GM18520 (cell line): ENCODE measurements around the gene NRG3.

ENCODE experiments used
- ATAC-seq: cut with Tn5 transposase; IDR thresholded peaks from one replicate; pipeline ENCODE4 v1.9.1; 2021; ENCODE audit not compliant: unreplicated experiment

Gene NRG3

GRCh38 chr10:82084904-82085303 is 209.9 kb downstream of the NRG3 start:
- no peak for ATAC-seq

- ATAC-seq, result no peak
These were observed 214.3 kb downstream of the NRG3 start for GRCh38 chr10:82089327-82089726.

- no peak for ATAC-seq
These were observed 216.4 kb downstream of the NRG3 start for GRCh38 chr10:82091413-82091812.

GRCh38 chr10:82092111-82092510 is 217.1 kb downstream of the NRG3 start:
- ATAC-seq, result no peak

GRCh38 chr10:82124713-82125112 is 249.7 kb downstream of the NRG3 start:
- no peak for ATAC-seq

GRCh38 chr10:82128527-82128926 is 253.5 kb downstream of the NRG3 start:
- ATAC-seq, result no peak

- ATAC-seq, result no peak
These were observed 261.1 kb downstream of the NRG3 start for GRCh38 chr10:82136103-82136502.

GRCh38 chr10:82144153-82144552 is 269.2 kb downstream of the NRG3 start:
- ATAC-seq, result no peak

- no peak for ATAC-seq
These were observed 273.8 kb downstream of the NRG3 start for GRCh38 chr10:82148764-82149163.

GRCh38 chr10:82149674-82150073 is 274.7 kb downstream of the NRG3 start:
- no peak for ATAC-seq

- no peak for ATAC-seq
These were observed 275.3 kb downstream of the NRG3 start for GRCh38 chr10:82150123-82150900.

- ATAC-seq, result no peak
These were observed 285.3 kb downstream of the NRG3 start for GRCh38 chr10:82160307-82160706.

- ATAC-seq, result no peak
These were observed 286.3 kb downstream of the NRG3 start for GRCh38 chr10:82161264-82161663.

- ATAC-seq, result no peak
These were observed 287.7 kb downstream of the NRG3 start for GRCh38 chr10:82162549-82163195.

GRCh38 chr10:82171899-82172298 is 296.9 kb downstream of the NRG3 start:
- no peak for ATAC-seq

GRCh38 chr10:82176587-82176986 is 301.6 kb downstream of the NRG3 start:
- ATAC-seq, result no peak

- ATAC-seq, result no peak
These were observed 315.7 kb downstream of the NRG3 start for GRCh38 chr10:82190432-82191260.

- ATAC-seq, result no peak
These were observed 316.7 kb downstream of the NRG3 start for GRCh38 chr10:82191653-82192052.

GRCh38 chr10:82192665-82193064 is 317.7 kb downstream of the NRG3 start:
- no peak for ATAC-seq

- ATAC-seq, result no peak
These were observed 319.4 kb downstream of the NRG3 start for GRCh38 chr10:82194419-82194818.

GRCh38 chr10:82206831-82207230 is 331.8 kb downstream of the NRG3 start:
- ATAC-seq, result no peak

GRCh38 chr10:82208726-82209125 is 333.7 kb downstream of the NRG3 start:
- ATAC-seq, result no peak
